NT2/D1 (cell line): ENCODE measurements around the gene CD300LD.

Experiments
- SUZ12 ChIP-seq: IDR thresholded peaks from 2 replicates; pipeline ENCODE4 v1.6.1; 2011; ENCODE audit not compliant: insufficient read length, insufficient read depth; ENCODE audit errors: extremely low read depth
- ZNF274 ChIP-seq: IDR thresholded peaks from 2 replicates; pipeline ENCODE4 v1.6.1; 2011; ENCODE audit warnings: mild to moderate bottlenecking, low read depth, low read length

DNA sequence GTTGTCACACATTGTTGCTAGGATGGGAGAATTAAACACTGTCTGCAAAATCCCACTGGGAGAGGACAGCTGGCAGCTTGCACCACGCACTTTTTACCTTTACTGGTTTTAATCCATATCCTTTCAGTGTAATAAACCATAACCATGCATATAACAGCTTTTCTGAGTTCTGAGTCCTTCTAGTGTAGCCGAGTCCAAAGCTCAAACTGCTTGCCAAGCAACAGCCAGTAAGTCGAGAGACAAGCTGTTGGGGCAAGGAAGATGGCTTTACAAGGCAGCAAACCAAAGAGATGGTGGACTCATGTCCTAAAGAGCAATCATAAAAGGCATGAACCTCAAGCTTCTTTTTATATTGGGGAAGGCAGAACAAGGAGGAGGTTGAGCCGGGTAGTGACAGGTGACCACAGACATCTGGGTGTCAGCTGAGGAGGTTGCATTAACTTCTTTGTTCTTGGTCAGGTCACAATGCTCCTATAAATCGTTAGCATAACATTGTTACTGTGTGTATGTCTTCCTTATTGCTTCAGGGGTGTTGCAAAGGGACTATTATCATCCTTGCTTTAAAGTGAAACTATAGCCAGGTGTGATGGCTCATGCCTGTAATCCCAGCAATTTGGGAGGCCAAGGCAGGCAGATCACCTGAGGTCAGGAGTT is 17.5 kb downstream of the CD300LD start:
- no peak for TF ChIP-seq SUZ12
- TF ChIP-seq ZNF274 = no peak
